Ovary (tissue), 9 donors: ENCODE data around the gene MAVS. TPM values are rescaled to one million over a fixed set of nuclear protein-coding genes. Genes with fewer than 3 reads are reported as not detected.

Source experiments
- DNase-seq, 5 donors: peaks; one replicate each; pipeline ENCODE4 v3.0.0-alpha.2; 2019 to 2020
- H3K27ac ChIP-seq, 2 donors: fragments of 200-600 bp; one replicate each; pipeline versions ENCODE4 v1.5.1 to v1.8.0; 2019 to 2022
- H3K27me3 ChIP-seq: fragments of 200-600 bp; one replicate; pipeline ENCODE4 v1.8.0; 2022
- H3K36me3 ChIP-seq: fragments of 200-600 bp; sonication (generic); one replicate; pipeline ENCODE4 v1.5.1; 2019
- H3K4me1 ChIP-seq: one replicate; pipeline ENCODE4 v1.8.1; 2013; ENCODE audit warnings: mild to moderate bottlenecking, moderate library complexity; ENCODE audit not compliant: insufficient read depth
- H3K4me3 ChIP-seq: fragments of 200-600 bp; sonication (generic); one replicate; pipeline ENCODE4 v1.5.1; 2017
- H3K9me3 ChIP-seq, 2 donors: fragments of 200-600 bp in 1 of 2; sonication (generic) in 1 of 2; one replicate each; pipeline versions ENCODE4 v1.5.1 to v1.8.1; 2013 to 2019; ENCODE audit warnings: mild to moderate bottlenecking in 1 of 2, moderate library complexity in 1 of 2
- CTCF ChIP-seq, 3 donors: fragments of 450-650 bp in 2 of 3; fragments of 200-600 bp in 1 of 3; IDR thresholded peaks; one replicate each; pipeline versions ENCODE4 v1.5.1 to v1.8.0; 2016 to 2022; ENCODE audit warnings: antibody characterized with exemption in 3 of 3, mild to moderate bottlenecking in 1 of 3
- EP300 ChIP-seq: sonication (generic); formaldehyde crosslinking; IDR thresholded peaks from one replicate; pipeline ENCODE4 v1.6.1; 2017; ENCODE audit warnings: antibody characterized with exemption
- POLR2A ChIP-seq: fragments of 450-650 bp; IDR thresholded peaks from one replicate; pipeline ENCODE4 v1.6.1; 2017; ENCODE audit warnings: antibody characterized with exemption, mild to moderate bottlenecking, moderate library complexity
- WGBS, 3 donors: extraction: QIAGEN DNeasy Blood & Tissue Kit in 1 of 3; methylation state at CpG; one replicate each; pipeline versions ENCODE4 v1.1.5 to v1.1.7; 2013 to 2017; 5-methylcytosine and 5-hydroxymethylcytosine counted together
- intact Hi-C, 4 donors: fragments of 100-400 bp; cut with DNase I; formaldehyde crosslinking; loops; one replicate each; pipeline versions ENCODE4 v1.11.0 to v1.15.1; 2022 to 2023
- polyA plus RNA-seq, 2 donors: library from polyadenylated mRNA; stranded (reverse); fragments of 200-250 nt in 1 of 2; fragments of 350-450 nt in 1 of 2; fragmentation: Illumina TruSeq in 1 of 2; extraction: RNeasy Lipid Tissue Mini Kit (QIAGEN cat#74804) in 1 of 2; gene quantifications; one replicate each; pipeline ENCODE4 v1.2.3, GENCODE V29; 2013 to 2014
- total RNA-seq, 7 donors: library from RNA; depleted of rRNA in 2 of 7; stranded (reverse); fragments of >200 nt in 2 of 7; fragmentation: NEBNext Ultra II Directional in 3 of 7; extraction: Animal tissue kit (Norgen Biotek cat#: 25700) in 3 of 7; gene quantifications; one replicate each; pipeline versions ENCODE4 v1.1.0 to v1.2.4, GENCODE V29; 2016 to 2023
- donor health status: DM: no; HTN: no; CAD: no; lungs with moderate emphysema.
- donor health status: DM: no; HTN: no; CAD: no.
- donor health status: Bipolar disorder and iron deficiency.
- donor health status: DM: yes; HTN: yes; CAD: no.
- donor health status: DM: no; HTN: no; CAD: no.
- donor health status: DM: yes; HTN: yes; CAD: no.

Gene MAVS
- total and polyA plus RNA-seq, 9 donors: 14.2 to 50.5 (median 34.5) TPM

GRCh38 chr20:3804254-3804751, 42.3 kb upstream of the MAVS start:
- H3K9me3 ChIP-seq: no peaks in the 10 kb centered on the region
- intact Hi-C loops: no loop called here
- no peak overlapping the region for H3K4me3 ChIP-seq
- H3K27ac ChIP-seq: no peak overlapping the region
- WGBS, 3 donors: 82 to 89% (median 84%) methylated on average over 11 of the region's 11 CpGs
- H3K36me3 ChIP-seq: no peaks in the 10 kb centered on the region
- no peaks in the 10 kb centered on the region for H3K27me3 ChIP-seq
- peak in 1 of 5 donors; percentile 24 for DNase-seq
- H3K4me1 ChIP-seq: peaks cover 16% of the 10 kb centered on the region
- TF ChIP-seq POLR2A: no peak
- TF ChIP-seq EP300: no peak
- no peak for TF ChIP-seq CTCF (IDR thresholded peaks at IDR 0.05)

DNA sequence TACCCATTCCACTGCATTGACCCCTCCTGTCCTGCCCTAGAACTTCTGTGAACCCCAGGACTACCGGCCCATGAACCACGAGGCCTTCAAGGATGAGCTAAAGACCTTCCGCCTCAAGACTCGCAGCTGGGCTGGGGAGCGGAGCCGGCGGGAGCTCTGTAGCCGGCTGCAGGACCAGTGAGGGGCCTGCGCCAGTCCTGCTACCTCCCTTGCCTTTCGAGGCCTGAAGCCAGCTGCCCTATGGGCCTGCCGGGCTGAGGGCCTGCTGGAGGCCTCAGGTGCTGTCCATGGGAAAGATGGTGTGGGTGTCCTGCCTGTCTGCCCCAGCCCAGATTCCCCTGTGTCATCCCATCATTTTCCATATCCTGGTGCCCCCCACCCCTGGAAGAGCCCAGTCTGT, 41.9 kb upstream of the MAVS start:
- 85 to 89% (median 86%) methylated on average over 11 of the region's 11 CpGs for WGBS, 3 donors
- intact Hi-C loops: no loop called here
- Histone ChIP-seq H3K27ac (peak overlapping the region; percentile 58 to 94), H3K4me1 (peaks cover 16% of the 10 kb centered on the region), H3K4me3 (no peak overlapping the region), H3K27me3 (no peaks in the 10 kb centered on the region), H3K36me3 (no peaks in the 10 kb centered on the region), H3K9me3 (no peaks in the 10 kb centered on the region)
- no peak for TF ChIP-seq CTCF (IDR thresholded peaks at IDR 0.05)
- DNase-seq: peak in 1 of 5 donors; percentile 34

GRCh38 chr20:3808544-3808943, 38.1 kb upstream of the MAVS start:
- no peak for DNase-seq
- 78 to 87% (median 82%) methylated on average over 3 of the region's 3 CpGs for WGBS, 3 donors

DNA sequence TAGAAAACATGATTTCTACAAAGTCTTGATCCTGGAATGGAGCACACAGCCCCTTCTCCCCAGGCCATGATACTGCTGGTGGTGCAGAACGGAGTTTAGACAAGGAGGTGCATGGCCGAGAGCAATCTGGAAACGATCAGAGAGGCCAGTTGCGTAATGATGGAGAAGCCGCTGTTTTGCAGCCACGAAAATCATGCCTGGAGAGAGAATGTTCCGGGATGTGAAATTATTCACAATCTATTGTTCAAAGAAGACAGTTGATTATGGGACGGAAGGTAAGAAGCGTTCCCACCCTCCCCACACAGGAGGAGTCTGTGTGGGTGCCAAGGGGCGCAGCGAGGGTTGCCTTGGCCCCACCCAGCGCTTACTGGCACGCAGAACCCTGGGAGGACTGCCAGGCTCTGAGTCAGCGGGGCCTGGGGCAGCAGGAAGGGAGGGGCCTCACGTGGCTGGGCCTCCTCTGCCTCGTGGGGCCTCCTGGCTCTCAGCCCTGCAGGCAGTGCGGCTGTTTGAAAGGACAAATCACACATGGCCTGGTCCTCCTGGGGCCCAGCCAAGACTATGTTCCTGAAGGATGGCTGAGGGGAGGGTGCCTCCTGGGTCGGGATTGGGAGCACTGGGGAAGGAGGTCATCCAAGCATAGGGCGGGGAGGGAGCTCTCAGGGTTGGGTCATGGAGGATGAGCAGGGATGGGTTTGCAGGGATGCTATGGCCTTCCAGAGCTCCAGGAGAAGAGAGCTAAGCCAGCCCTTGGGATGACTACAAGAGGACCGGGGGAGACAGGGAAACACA, 35.0 kb upstream of the MAVS start:
- intact Hi-C loops: no loop called here
- peaks cover 19% of the 10 kb centered on the region for H3K4me1 ChIP-seq
- no peaks in the 10 kb centered on the region for H3K9me3 ChIP-seq
- no peaks in the 10 kb centered on the region for H3K36me3 ChIP-seq
- TF ChIP-seq CTCF (IDR thresholded peaks at IDR 0.05) (peak in 1 of 3 donors; percentile 17), EP300 (peak; percentile 93), POLR2A (peak; percentile 79)
- WGBS, 3 donors: 1 to 2% (median 1%) methylated on average over 20 of the region's 20 CpGs
- H3K27ac ChIP-seq: peak overlapping the region; percentile 43 to 95
- DNase-seq: peak; percentile 99 to 100 (median 100)
- no peaks in the 10 kb centered on the region for H3K27me3 ChIP-seq
- H3K4me3 ChIP-seq: peak overlapping the region; percentile 27

More at GRCh38 chr20:3808544-3808943, 38.1 kb upstream of the MAVS start:
- no peaks in the 10 kb centered on the region for H3K27me3 ChIP-seq
- intact Hi-C loops: no loop called here
- no peaks in the 10 kb centered on the region for H3K36me3 ChIP-seq
- peaks cover 24% of the 10 kb centered on the region for H3K4me1 ChIP-seq
- H3K27ac ChIP-seq: peak overlapping the region; percentile 92 to 94
- no peaks in the 10 kb centered on the region for H3K9me3 ChIP-seq
- H3K4me3 ChIP-seq: no peak overlapping the region
- TF ChIP-seq EP300 (no peak), CTCF (IDR thresholded peaks at IDR 0.05) (no peak), POLR2A (no peak)
